B cell (primary cell): ENCODE data around the gene CASK. TPM values are rescaled to one million over a fixed set of nuclear protein-coding genes. Genes with fewer than 3 reads are reported as not detected.

ENCODE experiments used
- ATAC-seq: fragments of 200-7000 bp; cut with Tn5 transposase; one replicate; pipeline ENCODE4 v1.10.0; 2021; ENCODE audit warnings: low read depth, mild to moderate bottlenecking, moderate number of reproducible peaks, moderate library complexity
- CTCF ChIA-PET: fragments of 350-600 bp; sonication (Branson Sonifier 250); formaldehyde crosslinking; loops from one replicate; lab custom pipeline; 2021; ENCODE audit warnings: antibody characterized with exemption, inconsistent platforms; lab: Charles Lee
- POLR2A ChIA-PET: fragments of 350-600 bp; sonication (Branson Sonifier 250); formaldehyde crosslinking; loops from one replicate; lab custom pipeline; 2021; ENCODE audit warnings: antibody characterized with exemption; lab: Charles Lee
- DNase-seq: peaks from one replicate; pipeline ENCODE4 v3.0.0; 2013
- H2AFZ ChIP-seq: 2 replicates; pipeline ENCODE4 v1.6.1; 2012; ENCODE audit warnings: mild to moderate bottlenecking, low read depth, low read length; ENCODE audit not compliant: insufficient read depth, poor library complexity, severe bottlenecking
- H3K27ac ChIP-seq, 2 donors: 1 replicate in 1 of 2; 2 replicates in 1 of 2; pipeline ENCODE4 v1.5.1; 2012 to 2013; ENCODE audit warnings: low read length in 2 of 2, mild to moderate bottlenecking in 2 of 2, moderate library complexity in 1 of 2
- H3K27me3 ChIP-seq, 4 experiments: fragments of 200-600 bp in 1 of 4; sonication (generic) in 1 of 4; replicated peaks in 1 of 4; 1 replicate in 2 of 4; 2 replicates in 2 of 4; pipeline versions ENCODE4 v1.6.1 to v1.7.0; 2013 to 2016; ENCODE audit warnings: low read length in 3 of 4, mild to moderate bottlenecking in 2 of 4, mixed read lengths in 1 of 4, moderate library complexity in 1 of 4; ENCODE audit not compliant: insufficient read depth in 4 of 4, control insufficient read depth in 3 of 4; ENCODE audit errors: control extremely low read depth in 1 of 4
- H3K36me3 ChIP-seq, 2 experiments: replicated peaks in 1 of 2; 1 replicate in 1 of 2; 2 replicates in 1 of 2; pipeline versions ENCODE4 v1.6.1 to v1.7.1; 2013; ENCODE audit warnings: low read length in 1 of 2; ENCODE audit not compliant: insufficient read depth in 2 of 2, control insufficient read depth in 1 of 2; ENCODE audit errors: control extremely low read depth in 1 of 2, extremely low read depth in 1 of 2
- H3K4me1 ChIP-seq, 2 donors: fragments of 200-600 bp in 1 of 2; sonication (generic) in 1 of 2; 1 replicate in 1 of 2; 2 replicates in 1 of 2; pipeline versions ENCODE4 v1.5.1 to v1.6.1; 2013 to 2017; ENCODE audit warnings: low read length in 2 of 2; ENCODE audit not compliant: control insufficient read depth in 2 of 2, insufficient read depth in 2 of 2
- H3K4me2 ChIP-seq: replicated peaks from 2 replicates; pipeline ENCODE3; 2012; ENCODE audit warnings: mild to moderate bottlenecking, low read depth, low read length; ENCODE audit not compliant: poor library complexity, severe bottlenecking
- H3K4me3 ChIP-seq, 5 experiments: fragments of 200-600 bp in 1 of 5; sonication (generic) in 1 of 5; 1 replicate in 3 of 5; 2 replicates in 2 of 5; pipeline versions ENCODE4 v1.5.1 to v1.7.0; 2011 to 2016; ENCODE audit warnings: low read length in 4 of 5, mild to moderate bottlenecking in 4 of 5, low read depth in 2 of 5, control low read depth in 1 of 5, moderate library complexity in 1 of 5; ENCODE audit not compliant: insufficient read depth in 1 of 5; ENCODE audit errors: control extremely low read depth in 1 of 5, extremely low read depth in 1 of 5
- H3K79me2 ChIP-seq: fragments of 200-600 bp; sonication (generic); one replicate; pipeline ENCODE4 v1.6.0; 2016; ENCODE audit warnings: low read length; ENCODE audit not compliant: control insufficient read depth, insufficient read depth
- H3K9ac ChIP-seq: fragments of 200-600 bp; sonication (generic); 2 replicates; pipeline ENCODE4 v1.6.1; 2017; ENCODE audit warnings: mild to moderate bottlenecking, low read length, moderate library complexity
- H3K9me3 ChIP-seq, 3 donors: one replicate each; pipeline versions ENCODE4 v1.6.1 to v1.7.1; 2013; ENCODE audit warnings: low read length in 2 of 3; ENCODE audit not compliant: control insufficient read depth in 2 of 3, insufficient read depth in 1 of 3; ENCODE audit errors: control extremely low read depth in 1 of 3
- H4K20me1 ChIP-seq: 2 replicates; pipeline ENCODE4 v1.6.0; 2012; ENCODE audit warnings: mild to moderate bottlenecking, low read length; ENCODE audit not compliant: insufficient read depth, control insufficient read depth, poor library complexity, severe bottlenecking
- H3K27ac Mint-ChIP-seq: one replicate; pipeline ENCODE4 v1.8.0; 2021; ENCODE audit warnings: mixed read lengths
- H3K27me3 Mint-ChIP-seq: one replicate; pipeline ENCODE4 v1.8.0; 2021; ENCODE audit warnings: mixed read lengths
- H3K4me1 Mint-ChIP-seq: one replicate; pipeline ENCODE4 v1.8.0; 2021; ENCODE audit warnings: mixed read lengths
- H3K4me3 Mint-ChIP-seq: one replicate; pipeline ENCODE4 v1.8.0; 2021; ENCODE audit warnings: mixed read lengths
- H3K9me3 Mint-ChIP-seq: one replicate; pipeline ENCODE4 v1.8.0; 2022; ENCODE audit warnings: mixed read lengths; ENCODE audit not compliant: insufficient read depth
- CTCF ChIP-seq: fragments of 200-600 bp; IDR thresholded peaks from one replicate; pipeline ENCODE4 v1.8.0; 2022; ENCODE audit warnings: antibody characterized with exemption, mild to moderate bottlenecking
- EZH2 ChIP-seq: IDR thresholded peaks from 2 replicates; pipeline ENCODE4 v1.6.1; 2012; ENCODE audit warnings: borderline replicate concordance, low read depth, mild to moderate bottlenecking, moderate library complexity, low read length; ENCODE audit not compliant: insufficient read depth, poor library complexity, severe bottlenecking
- WGBS: methylation state at CpG from one replicate; pipeline ENCODE4 v1.1.5; 2013; ENCODE audit warnings: missing lambda C conversion rate; ENCODE audit not compliant: insufficient coverage; 5-methylcytosine and 5-hydroxymethylcytosine counted together
- intact Hi-C: fragments of 100-400 bp; cut with micrococcal nuclease; formaldehyde crosslinking; loops from one replicate; pipeline ENCODE4 v1.10.0; 2022
- polyA plus RNA-seq: library from polyadenylated mRNA; depleted of rRNA; stranded (reverse); fragments of >200 nt; gene quantifications from 2 replicates; pipeline ENCODE4 v1.2.3, GENCODE V29; 2012
- total RNA-seq, 2 donors: library from RNA; stranded (reverse); fragments of 120-200 nt in 1 of 2; gene quantifications; 1 replicate in 1 of 2; 2 replicates in 1 of 2; pipeline versions ENCODE4 v1.2.3 to v1.2.4, GENCODE V29; 2013 to 2022

CASK gene
- total and polyA plus RNA-seq, 2 donors (not counting 1 experiment from before 2014, with no cell fraction given), result 14.2 to 50.4 TPM

GRCh38 chrX:41827886-41828285, 95.5 kb downstream of the CASK start:
- Histone ChIP-seq H3K79me2 (peaks cover 8% of the 10 kb centered on the region), H3K36me3 (no peaks in the 10 kb centered on the region), H3K4me3 (no peak overlapping the region), H4K20me1 (no peaks in the 10 kb centered on the region), H3K27me3 (no peaks in the 10 kb centered on the region), H3K27ac (no peak overlapping the region), H3K9me3 (no peaks in the 10 kb centered on the region), H3K9ac (no peak overlapping the region), H2AFZ (no peak overlapping the region), H3K4me2 (no peak overlapping the region), H3K4me1 (no peaks in the 10 kb centered on the region)
- DNase-seq, result no peak
- Mint-ChIP-seq H3K9me3 (no peaks in the 10 kb centered on the region), H3K27ac (no peak overlapping the region), H3K27me3 (no peaks in the 10 kb centered on the region), H3K4me1 (no peaks in the 10 kb centered on the region), H3K4me3 (no peak overlapping the region)
- intact Hi-C loops, result no loop called here
- ChIA-PET CTCF (no interaction called here), POLR2A (no interaction called here)
- no peak for ATAC-seq
- no peak for TF ChIP-seq CTCF
- TF ChIP-seq EZH2, result no peak

- CTCF ChIA-PET, result no interaction called here
These were observed 97.6 kb downstream of the CASK start for GRCh38 chrX:41825796-41826195.

More at GRCh38 chrX:41825796-41826195, 97.6 kb downstream of the CASK start:
- no peaks in the 10 kb centered on the region for H3K27me3 ChIP-seq
- Mint-ChIP-seq H3K9me3 (no peaks in the 10 kb centered on the region), H3K27me3 (no peaks in the 10 kb centered on the region), H3K27ac (no peak overlapping the region), H3K4me3 (no peak overlapping the region), H3K4me1 (no peaks in the 10 kb centered on the region)
- H3K9me3 ChIP-seq, result no peaks in the 10 kb centered on the region
- TF ChIP-seq EZH2, result no peak
- TF ChIP-seq CTCF, result no peak
- H2AFZ ChIP-seq, result no peak overlapping the region
- no peak overlapping the region for H3K4me2 ChIP-seq
- DNase-seq, result no peak
- H3K27ac ChIP-seq, result no peak overlapping the region
- peaks cover 5% of the 10 kb centered on the region for H3K79me2 ChIP-seq
- no peaks in the 10 kb centered on the region for H3K36me3 ChIP-seq
- H3K4me1 ChIP-seq, result no peaks in the 10 kb centered on the region
- H3K4me3 ChIP-seq, result no peak overlapping the region
- intact Hi-C loops, result no loop called here
- POLR2A ChIA-PET, result no interaction called here
- ATAC-seq, result no peak
- H4K20me1 ChIP-seq, result no peaks in the 10 kb centered on the region
- H3K9ac ChIP-seq, result no peak overlapping the region
- WGBS, result no CpG with 5 or more reads among the region's 2 CpGs
